ENCODE data around the gene OR2T29. TPM values are rescaled to one million over a fixed set of nuclear protein-coding genes. Genes with fewer than 3 reads are reported as not detected.

The OR2T29 gene
- total and polyA plus RNA-seq, 2 of the 8 experiments (the other 6 are each of a cell fraction or from before 2014, with no cell fraction given), result not detected

- H4K8ac ChIP-seq (ENCODE audit: extremely low read depth, insufficient read depth, low read length), result no peak overlapping the region
- no peak overlapping the region for H3K4ac ChIP-seq (replicated peaks; ENCODE audit: insufficient read length, low read depth, low read length)
- H2BK120ac ChIP-seq (replicated peaks; ENCODE audit: low read depth, low read length), result no peak overlapping the region
- H3K79me2 ChIP-seq (ENCODE audit: control insufficient read depth in 1 of 2, insufficient read depth in 2 of 2, low read length in 2 of 2), result no peaks in the 10 kb centered on the region
- H3K79me1 ChIP-seq (ENCODE audit: low read depth, low read length), result no peaks in the 10 kb centered on the region
- H4K5ac ChIP-seq (ENCODE audit: insufficient read length, low read depth, low read length), result no peak overlapping the region
- no peak overlapping the region for H3K14ac ChIP-seq (ENCODE audit: insufficient read length)
- H3K56ac ChIP-seq (replicated peaks; ENCODE audit: insufficient read length, low read depth, low read length), result no peak overlapping the region
- 71% methylated on average over 9 of the region's 9 CpGs; no CpG with 5 or more reads in 1 of the 2 experiments for WGBS, 2 experiments (ENCODE audit: extremely low coverage in 1 of 2, insufficient coverage in 1 of 2, insufficient read length in 1 of 2, insufficient replicate concordance in 2 of 2, low coverage in 1 of 2, low lambda C conversion rate in 2 of 2, missing lambda C conversion rate in 1 of 2)
- peaks cover 15 to 27% of the 10 kb centered on the region in 2 experiments; a peak in 3 of 4 replicates for H3K9me3 ChIP-seq (ENCODE audit: insufficient read depth in 2 of 2, low read depth in 1 of 2, low read length in 1 of 2)
- no peak overlapping the region for H4K91ac ChIP-seq (replicated peaks; ENCODE audit: insufficient read length, low read length)
- H3K18ac ChIP-seq (ENCODE audit: extremely low read depth, low read length), result no peak overlapping the region
- no peak overlapping the region for H3K4me2 ChIP-seq (ENCODE audit: insufficient read depth in 1 of 2, low read depth in 2 of 2, low read length in 2 of 2)
- no peak overlapping the region for H2AFZ ChIP-seq (ENCODE audit: low read length)
- H3K23ac ChIP-seq (ENCODE audit: insufficient read length), result no peak overlapping the region
- no peak overlapping the region for H3K4me3 ChIP-seq (ENCODE audit: extremely low read depth in 1 of 4, insufficient read depth in 2 of 4, low read depth in 3 of 4, low read length in 4 of 4)
- H2BK5ac ChIP-seq (ENCODE audit: low read depth, low read length), result no peak overlapping the region
- FAIRE-seq, result no peak
- no peaks in the 10 kb centered on the region for H3K4me1 ChIP-seq (replicated peaks in 1 of 4; ENCODE audit: control insufficient read depth in 3 of 4, insufficient read depth in 4 of 4, low read length in 3 of 4)
- DNase-seq (ENCODE audit: low read depth in 1 of 2, low spot score in 2 of 2), result no peak
- no peak overlapping the region for H2BK20ac ChIP-seq (ENCODE audit: low read length)
- no peak overlapping the region for H2AK5ac ChIP-seq (ENCODE audit: low read depth, low read length)
- no peak overlapping the region for H3K9ac ChIP-seq (replicated peaks in 1 of 4; ENCODE audit: extremely low read depth in 1 of 4, low read depth in 3 of 4, low read length in 3 of 4)
- H3K27ac ChIP-seq (ENCODE audit: low read depth, low read length), result no peak overlapping the region
- no peaks in the 10 kb centered on the region for H3K23me2 ChIP-seq (ENCODE audit: low read depth, low read length)
- H3K27me3 ChIP-seq (replicated peaks in 1 of 4; ENCODE audit: control insufficient read depth in 3 of 4, extremely low read depth in 1 of 4, insufficient read depth in 3 of 4, low read length in 3 of 4), result no peaks in the 10 kb centered on the region
- H4K20me1 ChIP-seq (replicated peaks in 1 of 2; ENCODE audit: control insufficient read depth in 1 of 2, insufficient read depth in 2 of 2, low read length in 2 of 2), result no peaks in the 10 kb centered on the region
- POLR2A ChIA-PET (ENCODE audit: partially characterized antibody), result no interaction called here
- no peak overlapping the region for H2BK12ac ChIP-seq (ENCODE audit: low read depth, low read length)
- CTCF ChIA-PET (ENCODE audit: partially characterized antibody), result no interaction called here
- H3K36me3 ChIP-seq (ENCODE audit: control insufficient read depth in 2 of 4, insufficient read depth in 4 of 4, low read length in 3 of 4), result no peaks in the 10 kb centered on the region
- no peak overlapping the region for H2BK15ac ChIP-seq (ENCODE audit: low read length)
- no peak for TF ChIP-seq CREB1 (IDR thresholded peaks at IDR 0.05)
- TF ChIP-seq TBP (IDR thresholded peaks at IDR 0.05; ENCODE audit: low read depth, low read length), result no peak
- TF ChIP-seq PHF8 (conservative IDR thresholded peaks at IDR 0.05; ENCODE audit: low read depth, low read length), result no peak
- no peak for TF ChIP-seq SIN3A (conservative IDR thresholded peaks at IDR 0.05 in 1 of 2, IDR thresholded peaks at IDR 0.05 in 1 of 2; ENCODE audit: low read depth in 1 of 2, low read length in 2 of 2)
- no peak for TF ChIP-seq CHD1 (IDR thresholded peaks at IDR 0.05; ENCODE audit: low read depth, low read length)
- TF ChIP-seq CTCF (IDR thresholded peaks at IDR 0.05; ENCODE audit: control extremely low read depth in 1 of 3, insufficient read depth in 1 of 3, low read depth in 1 of 3, low read length in 3 of 3), result no peak
- no peak for TF ChIP-seq HDAC2 (IDR thresholded peaks at IDR 0.05; ENCODE audit: borderline replicate concordance in 1 of 2, low read depth in 2 of 2, low read length in 2 of 2)
- TF ChIP-seq SUZ12 (IDR thresholded peaks at IDR 0.05; ENCODE audit: low read length), result no peak
- TF ChIP-seq YY1 (IDR thresholded peaks at IDR 0.05; ENCODE audit: low read depth, low read length), result no peak
- no peak for TF ChIP-seq CHD2 (IDR thresholded peaks at IDR 0.05; ENCODE audit: low read length)
Measured at GRCh38 chr1:248576260-248576980, 13.8 kb upstream of the OR2T29 start.
